G401 (cell line): Measurements from ENCODE around the gene TBC1D10A. TPM values are rescaled to one million over a fixed set of nuclear protein-coding genes. Genes with fewer than 3 reads are reported as not detected.

Experiments used
- DNase-seq: peaks from one replicate; pipeline ENCODE4 v3.0.0-alpha.2; 2015; ENCODE audit warnings: low spot score
- in situ Hi-C: cut with HindIII; loops from 2 replicates; pipeline ENCODE4 v1.10.0; 2016; ENCODE audit warnings: low sequenced_read_pairs, mixed read lengths
- total RNA-seq: library from RNA; depleted of rRNA; stranded (reverse); fragments of >200 nt; shearing (Covaris generic); gene quantifications from 2 replicates; pipeline ENCODE4 v1.2.3, GENCODE V29; 2014

TBC1D10A gene
- total RNA-seq, 1 experiment from 2014 or later = 12.8 TPM

DNA sequence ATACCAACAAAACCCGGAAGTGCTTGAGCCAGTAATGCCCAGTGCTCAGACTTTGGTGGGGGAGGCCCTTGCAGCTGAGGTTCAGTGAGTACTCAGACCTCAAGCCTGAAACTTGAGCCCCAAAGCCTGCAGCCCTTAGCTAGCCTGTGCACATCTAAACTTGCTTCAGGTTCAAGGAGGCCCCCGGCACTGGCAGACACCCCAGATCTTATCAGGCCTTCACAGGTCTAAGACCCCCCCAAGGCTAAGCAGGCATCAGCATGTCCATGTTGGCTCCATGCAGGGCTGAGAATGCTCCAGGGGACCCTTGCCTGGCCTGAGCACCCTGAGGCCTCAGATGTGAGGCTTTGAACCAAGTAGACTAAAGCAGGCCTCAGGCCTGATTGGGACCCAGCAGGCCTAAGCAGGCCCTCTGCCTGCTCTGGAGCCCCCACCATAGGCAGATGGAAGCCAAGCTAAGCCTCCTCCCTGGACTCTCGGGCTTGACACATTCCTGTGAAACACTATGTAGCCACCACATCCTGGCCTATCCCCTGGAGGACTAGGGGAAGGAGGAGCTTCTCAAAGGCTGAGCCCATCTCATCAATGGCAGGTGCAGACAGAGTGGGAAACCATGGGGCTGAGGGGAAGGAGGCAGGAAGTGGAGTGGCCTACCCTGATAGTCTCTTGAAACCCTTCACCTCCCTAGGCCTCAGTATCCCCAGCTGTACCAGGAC is 36.2 kb downstream of the TBC1D10A start:
- in situ Hi-C loops = no loop called here
- DNase-seq = peak; percentile 16

DNA sequence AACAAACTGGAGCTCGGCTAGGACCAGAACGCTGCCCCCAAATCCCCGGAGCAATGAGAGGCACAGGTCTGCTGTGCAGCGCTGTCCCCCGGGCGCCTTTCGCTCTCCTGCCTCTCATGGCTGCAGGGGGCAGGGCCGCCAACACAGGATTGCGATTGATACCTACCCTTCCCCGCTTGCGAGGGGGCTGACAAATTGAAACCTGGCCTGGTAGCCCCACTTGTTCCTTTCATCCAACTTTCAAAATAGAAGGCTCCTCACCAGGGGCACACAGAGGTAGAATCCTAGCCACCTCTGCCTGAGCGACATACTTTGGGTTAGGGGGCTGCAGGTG is 36.8 kb downstream of the TBC1D10A start:
- DNase-seq = no peak
- in situ Hi-C loops = loop anchor here (5.0 kb wide), 1 partner anchor 102 kb away; no protein-coding TSS in a partner anchor

DNA sequence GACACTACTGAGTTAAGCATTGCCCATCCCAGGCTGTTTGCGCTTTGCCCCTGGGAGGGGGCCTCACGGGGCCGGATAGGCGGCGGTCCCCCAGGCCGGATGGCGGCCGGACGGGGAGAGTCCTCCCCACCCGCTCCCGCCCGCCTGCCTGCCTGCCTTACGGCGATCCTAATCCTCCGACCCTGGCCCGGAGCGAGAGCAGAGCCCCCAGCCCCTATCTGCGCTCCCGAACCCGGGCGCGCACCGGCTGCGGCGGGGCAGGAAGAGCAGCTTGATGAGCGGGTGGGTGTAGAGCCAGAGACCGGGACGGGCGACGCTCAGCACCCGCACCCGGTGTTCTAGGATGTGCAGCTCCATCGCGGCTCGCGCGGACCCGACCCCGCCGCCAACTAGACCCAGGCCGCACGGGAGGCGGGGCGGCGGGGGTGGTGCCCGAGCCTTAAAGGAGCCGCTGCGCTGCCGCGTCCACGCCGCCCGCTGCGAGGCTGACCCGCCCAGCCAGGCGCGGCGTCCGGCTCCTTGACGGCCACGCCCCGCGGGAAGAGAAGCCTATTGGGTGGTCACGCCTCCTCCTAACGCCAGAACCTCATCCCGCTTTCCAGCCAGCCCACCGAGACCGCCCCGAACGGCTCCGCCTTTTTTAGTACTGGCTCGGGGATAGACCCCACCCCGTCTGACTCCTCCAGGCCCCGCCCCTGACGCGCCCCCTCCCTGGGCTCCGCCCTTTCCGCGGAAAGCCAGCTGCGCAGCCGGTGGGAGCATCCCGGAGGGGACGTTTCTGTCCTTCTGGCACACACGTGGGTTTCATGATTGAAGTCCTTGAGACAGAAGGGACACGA is 37.4 kb downstream of the TBC1D10A start, which contains the start of gene CASTOR1:
TSS of gene CASTOR1 (minus strand) at position 365 of the 839 bp plus-strand sequence. CDS start at position 357, 8 bp downstream.
- DNase-seq = peak; percentile 92
- in situ Hi-C loops = loop anchor here (5.0 kb wide), 1 partner anchor 103 kb away; no protein-coding TSS in a partner anchor

DNA sequence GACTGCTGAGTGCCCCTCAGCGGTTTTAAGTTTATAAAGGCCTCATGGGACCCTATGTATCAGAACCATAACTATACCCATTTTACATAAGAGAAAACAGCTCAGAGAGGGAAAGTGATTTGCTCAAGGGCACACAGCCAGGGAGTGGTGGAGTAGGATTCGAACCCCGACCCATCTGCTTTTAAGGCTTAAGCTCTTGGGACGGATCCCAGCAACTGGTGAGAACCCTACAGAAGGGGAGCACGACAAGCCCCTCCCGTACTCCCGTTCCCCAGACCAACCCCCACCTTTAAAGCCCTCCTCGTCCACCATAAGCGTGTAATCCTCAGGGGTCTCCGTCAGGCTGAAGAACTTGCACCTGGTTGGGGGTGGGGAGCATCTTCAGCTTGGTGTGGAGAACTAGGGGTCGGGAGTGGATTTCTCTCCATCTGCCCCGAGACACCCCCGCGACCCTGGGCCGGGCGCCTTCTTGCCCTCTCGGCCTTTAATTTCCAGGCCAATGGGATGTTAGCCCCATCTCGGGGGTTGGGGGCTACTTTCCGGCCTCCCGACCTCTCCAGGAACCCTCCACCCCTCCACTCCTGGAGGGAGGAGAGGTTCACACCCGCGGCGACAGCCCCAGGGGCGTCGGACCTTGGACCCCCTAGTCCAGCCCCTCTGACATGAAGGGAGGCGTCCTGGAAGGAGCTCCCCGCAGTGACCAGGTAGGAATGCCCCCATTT is 38.2 kb downstream of the TBC1D10A start:
- DNase-seq = no peak
- in situ Hi-C loops = loop anchor here (5.0 kb wide), 1 partner anchor 104 kb away; no protein-coding TSS in a partner anchor

DNA sequence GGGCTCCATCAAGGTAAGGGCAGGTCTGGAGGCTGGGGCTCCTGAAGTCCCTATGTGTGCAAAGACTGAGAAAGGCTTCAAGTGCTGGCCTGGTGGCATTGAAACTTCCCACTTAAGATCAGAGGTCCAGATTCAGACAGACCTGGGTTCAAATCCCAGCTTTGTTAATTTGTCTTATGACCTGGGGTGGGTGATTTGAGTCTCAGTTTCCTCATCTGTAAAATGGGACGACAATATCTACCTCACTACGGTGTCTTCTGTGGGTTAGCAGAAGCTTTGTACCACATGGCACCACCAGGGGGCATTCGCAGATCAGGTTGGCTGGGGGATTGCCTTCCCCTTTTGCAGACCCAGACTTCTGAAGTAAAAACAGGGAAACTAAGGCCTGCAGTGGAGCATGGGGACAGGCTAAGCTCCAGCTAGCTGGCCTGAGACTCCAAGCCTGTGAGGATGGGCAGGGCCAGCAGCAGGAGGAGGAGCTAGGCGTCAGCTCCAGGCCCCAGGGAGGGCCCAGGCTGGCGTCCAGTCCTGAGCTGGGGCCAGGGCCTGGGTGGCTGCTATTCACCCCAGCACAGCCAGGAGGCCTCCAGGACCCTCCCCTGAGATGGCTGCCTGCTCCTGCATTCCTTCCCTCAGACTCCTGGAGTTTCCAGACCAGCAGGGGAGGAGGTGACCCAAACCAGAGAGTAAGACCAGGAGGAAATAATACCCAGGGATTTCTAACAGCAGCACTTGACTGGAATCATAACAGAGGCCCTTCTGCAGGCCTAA is 38.9 kb downstream of the TBC1D10A start:
- in situ Hi-C loops = loop anchor here (5.0 kb wide), 1 partner anchor 104 kb away; no protein-coding TSS in a partner anchor
- DNase-seq = peak; percentile 80

DNA sequence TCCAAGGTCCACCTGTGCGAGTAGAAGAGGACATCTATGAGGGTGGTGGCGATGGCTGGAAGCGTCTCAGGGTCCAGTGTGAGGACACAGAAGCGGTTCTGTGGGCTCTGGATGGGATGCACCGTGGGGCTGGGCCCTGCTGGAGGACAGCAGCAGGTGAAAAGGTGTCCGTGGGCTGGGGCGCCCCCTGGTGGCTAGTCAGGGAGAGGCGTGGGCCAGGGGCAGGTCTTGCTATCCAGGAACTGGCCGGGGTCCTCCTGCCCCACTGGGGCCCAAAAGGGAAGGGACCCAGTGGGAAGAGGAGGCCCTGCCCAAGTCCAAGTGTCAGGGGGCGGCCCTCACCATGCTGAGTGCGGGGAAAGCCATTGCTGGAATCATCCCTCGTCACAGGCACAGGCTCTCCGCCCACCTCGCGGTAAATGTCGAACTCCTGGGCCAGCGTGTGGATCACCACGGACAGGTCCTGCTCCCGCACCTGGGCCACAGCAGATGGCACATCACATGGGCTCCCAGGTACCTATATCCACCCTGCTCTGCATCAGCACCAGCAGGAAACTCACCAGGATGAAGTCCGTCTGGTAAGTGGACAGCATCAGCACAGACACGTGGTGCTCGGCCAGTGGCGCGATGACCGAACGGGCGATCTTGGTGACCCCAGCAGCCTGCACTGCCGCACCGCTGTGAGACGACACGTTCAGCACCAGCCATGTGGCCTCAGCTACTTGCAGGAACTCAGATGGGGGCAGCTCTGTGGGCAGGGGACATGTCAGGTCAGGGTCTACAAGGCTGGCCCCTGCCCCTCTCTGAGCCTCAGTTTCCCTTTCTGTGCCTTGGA is 39.7 kb downstream of the TBC1D10A start:
- in situ Hi-C loops = loop anchor here (5.0 kb wide), 1 partner anchor 105 kb away; no protein-coding TSS in a partner anchor
- DNase-seq = peak; percentile 51

DNA sequence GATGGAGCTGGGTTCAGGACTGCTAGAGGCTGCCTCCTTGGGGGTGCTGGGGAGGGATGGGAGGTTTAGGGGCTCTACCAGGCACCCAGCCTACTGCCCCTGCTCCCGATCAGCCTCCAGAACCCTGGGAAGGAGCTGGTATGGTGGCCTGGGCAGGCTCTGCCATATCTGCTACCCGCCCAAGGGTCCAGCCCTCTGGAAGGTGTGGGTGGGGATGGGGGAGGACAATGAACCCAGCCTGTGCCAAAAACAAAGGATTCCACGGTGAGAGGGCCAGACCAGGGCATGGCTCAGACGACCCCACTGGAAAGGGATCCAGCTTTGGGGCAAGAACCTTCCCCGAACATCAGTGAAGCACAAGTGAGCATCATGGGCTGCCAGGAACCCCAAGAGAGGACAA is 40.4 kb downstream of the TBC1D10A start:
- in situ Hi-C loops = loop anchor here (5.0 kb wide), 1 partner anchor 106 kb away; no protein-coding TSS in a partner anchor
- DNase-seq = no peak

DNA sequence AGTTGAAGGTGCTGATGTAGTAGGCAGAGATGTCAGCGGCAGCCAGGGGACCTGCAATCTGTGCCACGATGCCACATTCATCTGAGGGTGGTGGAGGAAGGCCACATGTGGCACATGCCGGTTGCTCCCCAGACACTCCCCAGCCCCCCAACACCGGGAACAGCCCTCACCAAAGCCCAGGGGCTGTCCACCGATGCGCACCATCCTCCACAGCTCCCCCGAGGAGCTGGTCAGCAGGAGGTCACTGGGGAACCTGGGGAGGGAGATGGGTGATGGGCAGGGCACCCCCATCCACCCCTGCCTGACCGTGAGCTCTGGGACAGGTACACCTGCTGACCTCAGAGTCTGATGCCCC is 40.9 kb downstream of the TBC1D10A start:
- no peak for DNase-seq
- in situ Hi-C loops = loop anchor here (5.0 kb wide), 1 partner anchor 106 kb away; no protein-coding TSS in a partner anchor

DNA sequence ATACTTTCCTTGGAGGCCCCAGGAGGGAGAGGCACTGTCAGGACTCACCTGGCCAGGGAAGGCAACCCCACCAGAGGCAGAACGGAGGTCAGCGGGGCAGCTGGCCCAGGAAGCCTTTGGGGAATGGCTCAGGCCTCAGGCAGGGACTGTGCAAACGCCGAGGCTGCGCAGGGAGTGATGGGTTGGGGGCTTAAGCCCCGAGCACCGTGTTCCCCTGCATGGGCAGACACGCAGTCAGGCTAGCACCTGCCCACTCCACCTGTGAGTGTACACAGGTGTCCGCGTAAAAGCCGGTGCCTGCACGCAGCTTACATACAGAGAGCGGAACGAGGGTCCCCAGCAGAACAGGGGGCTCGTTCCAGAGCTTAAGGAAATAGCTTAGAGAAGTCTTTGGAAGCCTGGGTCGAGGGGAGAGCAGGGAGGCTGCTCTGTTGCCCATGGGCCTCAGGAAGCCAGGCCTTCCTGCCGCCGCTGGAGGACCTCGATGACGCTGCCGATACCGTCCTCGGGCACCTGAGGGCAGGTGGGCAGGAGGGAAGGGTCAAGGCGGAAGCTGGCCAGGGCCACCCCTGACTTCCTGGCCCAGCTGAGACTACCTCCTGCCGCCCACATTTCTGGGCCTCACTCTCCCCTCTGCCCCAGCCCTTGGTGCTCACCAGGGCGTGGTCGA is 41.4 kb downstream of the TBC1D10A start:
- in situ Hi-C loops = loop anchor here (5.0 kb wide), 1 partner anchor 107 kb away; no protein-coding TSS in a partner anchor
- DNase-seq = no peak

DNA sequence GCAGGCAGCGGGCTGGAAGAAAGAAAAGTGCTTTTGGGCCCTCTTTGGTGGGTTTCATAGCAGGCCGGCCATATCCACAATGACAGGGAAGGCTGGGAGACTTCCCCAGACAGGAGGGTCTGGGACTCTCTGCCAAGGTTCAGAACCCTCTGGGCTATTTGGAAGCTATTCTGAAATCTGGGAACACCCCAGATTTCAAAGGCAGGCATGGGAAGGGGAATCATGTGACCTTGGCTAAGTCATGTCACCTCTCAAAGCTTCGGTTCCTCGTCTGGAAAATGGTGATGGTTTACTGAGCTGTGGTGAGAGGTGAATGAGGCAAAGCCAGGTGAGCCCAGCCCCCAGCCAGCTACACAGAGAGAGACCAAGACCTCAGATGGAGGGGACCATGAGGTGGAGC is 42.1 kb downstream of the TBC1D10A start:
- in situ Hi-C loops = loop anchor here (5.0 kb wide), 1 partner anchor 108 kb away; no protein-coding TSS in a partner anchor
- no peak for DNase-seq

DNA sequence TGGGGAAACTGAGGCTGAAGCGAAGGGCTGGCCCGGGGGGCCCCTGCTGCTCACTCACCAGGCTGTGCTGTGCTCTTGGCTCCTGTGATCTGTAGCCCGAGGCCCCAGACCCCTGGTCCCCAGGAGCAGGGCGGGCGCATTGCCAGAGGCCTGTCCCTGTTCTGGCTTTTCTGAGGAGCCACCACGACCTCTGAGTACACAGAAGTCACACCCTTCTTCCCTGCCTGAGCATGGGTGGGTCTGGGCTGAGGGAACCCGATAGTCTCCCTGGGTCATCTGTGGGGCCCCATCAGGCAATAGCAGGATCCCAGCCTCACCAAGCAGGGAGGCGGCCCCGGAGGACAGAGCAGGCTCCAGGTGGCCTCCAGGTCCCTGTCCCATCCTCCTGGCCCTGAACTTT is 42.6 kb downstream of the TBC1D10A start:
- DNase-seq = no peak
- in situ Hi-C loops = no loop called here

DNA sequence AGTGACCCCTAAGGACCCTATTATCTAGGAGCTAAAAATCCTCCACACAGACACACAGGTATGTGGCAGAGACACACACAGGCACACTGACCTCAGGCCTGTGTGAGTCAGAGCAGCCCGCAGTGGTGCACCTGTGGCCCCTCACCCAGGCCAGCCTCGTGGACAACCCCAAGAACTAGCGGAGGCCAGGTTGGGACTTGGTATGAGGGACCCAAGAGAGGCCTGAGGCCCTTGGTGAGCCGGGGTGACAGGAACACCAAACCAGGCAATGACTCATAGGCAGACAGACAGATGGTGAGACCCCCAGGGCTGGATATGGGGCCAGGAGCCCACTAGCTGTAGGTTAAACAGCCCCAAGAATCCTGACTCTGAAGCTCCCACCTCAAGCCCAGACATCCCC is 43.4 kb downstream of the TBC1D10A start:
- no peak for DNase-seq
- in situ Hi-C loops = no loop called here

DNA sequence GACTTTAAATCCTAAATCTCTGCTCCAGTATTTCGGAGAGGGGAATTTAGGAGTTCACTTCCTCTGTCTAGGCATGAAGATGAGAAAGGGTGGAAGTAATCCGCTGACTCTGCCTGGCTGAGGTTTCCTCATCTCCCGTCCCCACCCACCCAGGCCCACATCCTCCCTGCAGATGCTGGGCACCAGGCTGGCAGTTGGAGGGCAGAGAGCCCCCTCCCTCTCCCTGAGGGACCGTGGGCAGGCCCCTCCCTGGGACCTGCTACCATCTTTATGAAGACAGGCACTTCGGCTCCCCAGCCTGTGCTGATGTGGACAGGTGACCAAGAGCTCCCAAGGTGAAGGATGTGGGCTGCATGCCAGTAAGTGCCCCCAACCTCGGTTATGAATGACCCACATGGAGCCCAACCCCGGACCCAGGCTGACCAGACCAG is 44.1 kb downstream of the TBC1D10A start:
- in situ Hi-C loops = no loop called here
- DNase-seq = no peak

DNA sequence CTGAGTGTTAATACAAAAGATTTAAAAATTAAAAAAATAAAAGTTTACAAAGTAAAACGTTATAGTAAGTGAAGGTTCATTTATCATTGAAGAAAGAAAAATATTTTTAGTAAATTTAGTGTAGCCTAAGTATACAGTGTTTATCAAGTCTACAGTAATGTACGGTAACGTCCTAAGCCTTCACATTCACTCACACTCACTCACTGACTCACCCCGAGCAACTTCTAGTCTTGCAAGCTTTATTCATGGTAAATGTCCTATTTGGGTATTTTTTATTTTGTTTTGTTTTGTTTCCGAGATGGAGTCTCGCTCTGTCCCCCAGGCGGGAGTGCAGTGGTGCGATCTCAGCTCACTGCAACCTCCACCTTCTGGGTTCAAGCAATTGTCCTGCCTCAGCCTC is 46.2 kb downstream of the TBC1D10A start:
- in situ Hi-C loops = no loop called here
- no peak for DNase-seq

DNA sequence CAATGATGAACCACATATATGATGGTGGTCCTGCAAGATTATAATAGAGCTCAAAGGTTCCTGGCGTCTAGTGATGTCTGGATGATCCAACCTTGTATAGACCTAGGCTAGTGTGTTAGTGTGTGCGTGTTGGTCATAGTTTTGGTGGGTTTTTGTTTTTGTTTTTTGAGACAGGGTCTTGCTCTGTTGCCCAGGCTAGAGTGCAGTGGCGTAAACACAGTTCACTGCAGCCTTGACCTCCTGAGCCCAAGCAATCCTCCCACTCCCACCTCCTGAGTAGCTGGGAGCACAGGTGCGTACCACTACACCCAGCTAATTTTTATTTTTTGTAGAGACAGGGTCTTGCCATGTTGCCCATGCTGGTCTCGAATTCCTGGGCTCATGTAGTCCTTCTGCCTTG is 46.8 kb downstream of the TBC1D10A start:
- in situ Hi-C loops = no loop called here
- DNase-seq = no peak

DNA sequence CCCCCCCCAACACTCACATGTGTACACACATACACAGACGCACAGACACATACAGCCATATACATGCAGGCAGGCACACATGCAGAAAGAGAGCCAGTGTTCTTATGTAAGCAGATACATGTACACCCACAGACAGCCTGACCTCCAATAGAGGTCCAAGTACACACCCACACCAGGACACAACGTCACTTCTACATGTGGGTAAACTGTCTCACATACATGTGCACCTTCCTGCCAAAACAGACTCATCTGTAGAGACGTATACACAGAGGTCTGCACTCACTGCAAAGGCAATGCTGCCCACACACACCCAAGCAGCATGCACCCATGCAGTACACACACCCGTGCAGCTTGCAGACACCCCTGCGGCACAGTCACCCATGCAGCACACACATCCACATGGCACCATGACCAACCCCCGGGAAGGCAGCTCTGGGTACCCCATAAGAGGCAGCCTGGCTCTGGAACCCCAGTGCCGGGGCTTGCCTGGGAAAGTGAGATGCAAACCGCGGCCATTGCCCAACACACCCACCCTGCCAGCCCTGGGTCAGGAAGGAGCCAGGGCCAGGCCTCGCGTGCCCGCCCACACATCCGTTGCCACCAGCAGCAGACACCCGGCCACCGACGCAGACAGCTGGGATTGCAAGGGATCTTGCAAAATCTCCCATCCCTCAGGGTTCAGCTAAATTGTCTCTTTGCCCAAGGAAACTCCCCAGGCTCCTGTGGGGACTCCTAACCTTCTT is 47.5 kb downstream of the TBC1D10A start:
- in situ Hi-C loops = no loop called here
- DNase-seq = no peak
